HG03565 (cell line): ENCODE results near the gene SNX17.

Source experiments
- ATAC-seq: cut with Tn5 transposase; IDR thresholded peaks from one replicate; pipeline ENCODE4 v1.9.1; 2021; ENCODE audit warnings: mild to moderate bottlenecking, moderate library complexity; ENCODE audit not compliant: unreplicated experiment

Gene SNX17

GRCh38 chr2:27362678-27363420 is 7.6 kb upstream of the SNX17 start:
- no peak for ATAC-seq

GRCh38 chr2:27363933-27364332 is 6.5 kb upstream of the SNX17 start:
- ATAC-seq, result no peak

GRCh38 chr2:27369471-27370025 is 868 bp upstream of the SNX17 start:
- ATAC-seq, result no peak

- ATAC-seq, result peak; percentile 13
Measured at GRCh38 chr2:27370816-27371620, 602 bp downstream of the SNX17 start.

- no peak for ATAC-seq
Measured at GRCh38 chr2:27372937-27373336, 2.5 kb downstream of the SNX17 start.

- ATAC-seq, result no peak
Measured at GRCh38 chr2:27373567-27373966, 3.2 kb downstream of the SNX17 start.

- no peak for ATAC-seq
Measured at GRCh38 chr2:27375513-27376099, 5.2 kb downstream of the SNX17 start.

- ATAC-seq, result no peak
Measured at GRCh38 chr2:27376151-27376865, 5.9 kb downstream of the SNX17 start.

GRCh38 chr2:27376866-27377617 is 6.6 kb downstream of the SNX17 start:
- no peak for ATAC-seq

GRCh38 chr2:27377618-27378095 is 7.2 kb downstream of the SNX17 start:
- ATAC-seq, result no peak

GRCh38 chr2:27378096-27378808 is 7.8 kb downstream of the SNX17 start:
- ATAC-seq, result no peak

GRCh38 chr2:27378809-27379290 is 8.4 kb downstream of the SNX17 start:
- no peak for ATAC-seq

- no peak for ATAC-seq
Measured at GRCh38 chr2:27379383-27379835, 9.0 kb downstream of the SNX17 start.

- ATAC-seq, result peak; percentile 16
Measured at GRCh38 chr2:27379836-27380625, 9.6 kb downstream of the SNX17 start.

- ATAC-seq, result peak; percentile 84
Measured at GRCh38 chr2:27380626-27381545, 10.5 kb downstream of the SNX17 start, which contains the start of gene ZNF513. Gene ZNF513, minus strand, starts transcription at chr2:27380734. Its CDS starts 208 bp downstream, at chr2:27380526.

GRCh38 chr2:27381577-27382181 is 11.3 kb downstream of the SNX17 start:
- no peak for ATAC-seq
